Endothelial cell of umbilical vein (primary cell): ENCODE results near the gene KRT79. TPM values are rescaled to one million over a fixed set of nuclear protein-coding genes. Genes with fewer than 3 reads are reported as not detected.

Experiments used
- BruUV-seq: library from RNA; stranded (reverse); fragments of 400-500 nt; replicated peaks from 2 replicates; lab custom pipeline; 2021; lab: Mats Ljungman, UMichigan
- CTCF ChIA-PET: fragments of 300-600, 350-600 bp; sonication (Branson Sonifier 250); formaldehyde crosslinking; loops from one replicate; lab custom pipeline; 2021; ENCODE audit warnings: antibody characterized with exemption, inconsistent platforms; lab: Charles Lee
- POLR2A ChIA-PET: fragments of 300-600, 350-600 bp; sonication (Branson Sonifier 250); formaldehyde crosslinking; loops from one replicate; lab custom pipeline; 2021; ENCODE audit warnings: antibody characterized with exemption, inconsistent platforms; lab: Charles Lee
- DNase-seq: peaks from one replicate; pipeline ENCODE4 v3.0.0-alpha.2; 2011; ENCODE audit warnings: low read depth, low spot score
- FAIRE-seq: peaks from 2 replicates; lab custom pipeline; 2011; peaks lifted over from hg19 to GRCh38; lab: Jason Lieb, UNC
- H2AFZ ChIP-seq: 2 replicates; pipeline ENCODE4 v1.6.0; 2012; ENCODE audit warnings: low read depth, low read length, control low read depth, inconsistent platforms
- H3K27ac ChIP-seq: 2 replicates; pipeline ENCODE4 v1.5.1; 2011; ENCODE audit warnings: low read depth, mild to moderate bottlenecking, control low read depth, low read length, moderate library complexity; ENCODE audit not compliant: insufficient read depth
- H3K27me3 ChIP-seq, 2 experiments: 2 replicates each; pipeline versions ENCODE4 v1.6.0 to v1.6.1; 2011; ENCODE audit warnings: low read length in 2 of 2, mixed read lengths in 1 of 2; ENCODE audit not compliant: control insufficient read depth in 2 of 2, insufficient read depth in 2 of 2
- H3K36me3 ChIP-seq, 2 experiments: 2 replicates in 1 of 2; 3 replicates in 1 of 2; pipeline ENCODE4 v1.5.1; 2011; ENCODE audit warnings: low read length in 2 of 2, mild to moderate bottlenecking in 1 of 2, moderate library complexity in 1 of 2; ENCODE audit not compliant: control insufficient read depth in 2 of 2, insufficient read depth in 2 of 2; ENCODE audit errors: extremely low read depth in 1 of 2
- H3K4me1 ChIP-seq: 3 replicates; pipeline ENCODE4 v1.5.1; 2011; ENCODE audit warnings: mild to moderate bottlenecking, low read length; ENCODE audit not compliant: control insufficient read depth, insufficient read depth; ENCODE audit errors: extremely low read depth
- H3K4me2 ChIP-seq: 2 replicates; pipeline ENCODE4 v1.6.1; 2011; ENCODE audit warnings: low read length, control low read depth, mixed read lengths; ENCODE audit not compliant: insufficient read depth
- H3K4me3 ChIP-seq, 3 experiments: fragments of 200-600 bp in 1 of 3; sonication (generic), shearing (Covaris generic) in 1 of 3; replicated peaks in 1 of 3; 2 replicates each; pipeline ENCODE4 v1.5.1; 2011 to 2016; ENCODE audit warnings: control low read depth in 3 of 3, low read length in 3 of 3, mild to moderate bottlenecking in 2 of 3, inconsistent platforms in 1 of 3, low read depth in 1 of 3, moderate library complexity in 1 of 3; ENCODE audit not compliant: insufficient read depth in 1 of 3
- H3K79me2 ChIP-seq: 2 replicates; pipeline ENCODE4 v1.6.0; 2012; ENCODE audit warnings: low read length, inconsistent platforms; ENCODE audit not compliant: control insufficient read depth, insufficient read depth
- H3K9ac ChIP-seq: replicated peaks from 2 replicates; pipeline ENCODE3; 2011; ENCODE audit warnings: low read length, control low read depth; ENCODE audit not compliant: insufficient read depth; ENCODE audit errors: extremely low read depth
- H3K9me1 ChIP-seq: replicated peaks from 3 replicates; pipeline ENCODE4 v1.6.0; 2011; ENCODE audit warnings: mild to moderate bottlenecking, low read length; ENCODE audit not compliant: control insufficient read depth, insufficient read depth; ENCODE audit errors: extremely low read depth
- H3K9me3 ChIP-seq: replicated peaks from 2 replicates; pipeline ENCODE4 v1.5.1; 2012; ENCODE audit warnings: low read length, inconsistent platforms; ENCODE audit not compliant: control insufficient read depth, insufficient read depth
- H4K20me1 ChIP-seq: replicated peaks from 2 replicates; pipeline ENCODE3; 2011; ENCODE audit warnings: mild to moderate bottlenecking, low read length; ENCODE audit not compliant: control insufficient read depth, insufficient read depth; ENCODE audit errors: extremely low read depth
- CTCF ChIP-seq, 2 donors: IDR thresholded peaks; 1 replicate in 1 of 2; 2 replicates in 1 of 2; pipeline ENCODE4 v1.5.1; 2011; ENCODE audit warnings: low read length in 2 of 2, mild to moderate bottlenecking in 2 of 2, moderate library complexity in 2 of 2, control low read depth in 1 of 2, inconsistent platforms in 1 of 2, low read depth in 1 of 2; ENCODE audit not compliant: insufficient read depth in 1 of 2; ENCODE audit errors: extremely low read depth in 1 of 2
- EZH2 ChIP-seq: IDR thresholded peaks from 2 replicates; pipeline ENCODE4 v1.6.1; 2012; ENCODE audit warnings: borderline replicate concordance, low read depth, mild to moderate bottlenecking, moderate library complexity, low read length, inconsistent platforms; ENCODE audit not compliant: severe bottlenecking
- FOS ChIP-seq: IDR thresholded peaks from 2 replicates; pipeline ENCODE4 v1.6.1; 2011; ENCODE audit warnings: mild to moderate bottlenecking, low read length, moderate library complexity, borderline replicate concordance; ENCODE audit not compliant: insufficient read depth
- GATA2 ChIP-seq: IDR thresholded peaks from 2 replicates; pipeline ENCODE4 v1.7.0; 2011; ENCODE audit warnings: low read depth, mild to moderate bottlenecking, moderate library complexity, mixed read lengths, low read length; ENCODE audit not compliant: insufficient read length, insufficient read depth
- JUN ChIP-seq: IDR thresholded peaks from 2 replicates; pipeline ENCODE4 v1.6.1; 2011; ENCODE audit warnings: borderline replicate concordance, low read depth; ENCODE audit not compliant: insufficient read length, insufficient read depth
- MYC ChIP-seq: IDR thresholded peaks from one replicate; pipeline ENCODE4 v1.6.1; 2011; ENCODE audit warnings: mild to moderate bottlenecking, low read depth, low read length
- POLR2A ChIP-seq: IDR thresholded peaks from 2 replicates; pipeline ENCODE4 v1.6.1; 2012; ENCODE audit warnings: low read depth, mild to moderate bottlenecking, control low read depth, low read length
- POLR2AphosphoS5 ChIP-seq: IDR thresholded peaks from 2 replicates; pipeline ENCODE4 v1.6.1; 2012; ENCODE audit warnings: low read depth, mild to moderate bottlenecking, control low read depth, low read length, moderate library complexity; ENCODE audit not compliant: insufficient read depth
- dilution Hi-C: fragments of 300-500 bp; cut with MboI; formaldehyde crosslinking; loops from one replicate; pipeline ENCODE4 v1.15.0; 2019; ENCODE audit warnings: low sequenced_read_pairs; ENCODE audit not compliant: extremely low pct_ligation_motif_present
- intact Hi-C: fragments of 100-400 bp; cut with micrococcal nuclease; formaldehyde crosslinking; loops from one replicate; pipeline ENCODE4 v1.10.0; 2022
- polyA plus RNA-seq, 4 experiments: library from polyadenylated mRNA; depleted of rRNA in 3 of 4; stranded (reverse) in 3 of 4; unstranded in 1 of 4; fragments of >200 nt; gene quantifications; 2 replicates each; pipeline versions ENCODE4 v1.2.1 to v1.2.3, GENCODE V29; 2011 to 2012; ENCODE audit warnings: missing spikeins in 1 of 4
- total RNA-seq: library from RNA; stranded (reverse); gene quantifications from 2 replicates; pipeline ENCODE4 v1.2.3, GENCODE V29; 2021
- TF ChIP-seq, protein P1 (sequence below): IDR thresholded peaks from 2 replicates; pipeline ENCODE4 v1.6.1; 2011; ENCODE audit not compliant: insufficient read depth, insufficient read length

KRT79 gene
- total and polyA plus RNA-seq, 2 donors (not counting 3 experiments of a cell fraction or from before 2014, with no cell fraction given): not detected

DNA sequence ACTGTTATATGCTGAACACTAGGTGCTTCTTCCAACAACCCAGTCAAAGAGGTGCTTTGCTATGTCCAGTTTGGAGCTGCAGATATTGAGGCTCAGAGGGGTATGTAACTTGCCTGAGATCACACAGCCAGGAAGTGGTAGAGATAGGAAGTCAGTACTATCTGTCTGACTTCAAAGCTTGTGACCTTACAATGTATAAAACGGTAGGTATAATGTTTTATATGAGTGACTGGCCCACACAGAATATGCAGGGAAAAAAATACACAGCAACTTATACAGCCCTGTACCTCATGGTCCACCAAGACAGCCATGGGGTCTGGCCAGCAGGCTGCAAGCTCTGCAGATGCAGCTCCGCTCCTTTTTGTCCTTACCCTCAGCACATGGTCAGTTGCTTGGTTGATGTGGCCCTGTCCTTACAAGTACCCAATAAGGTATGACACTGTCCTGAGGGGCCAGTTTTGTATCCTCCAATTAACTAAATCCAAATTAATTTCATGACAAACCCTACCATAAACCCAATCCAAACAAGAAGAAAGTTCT lies 16.3 kb downstream of the KRT79 start:
- Histone ChIP-seq H4K20me1 (no peaks in the 10 kb centered on the region), H3K4me1 (no peaks in the 10 kb centered on the region), H3K9ac (no peak overlapping the region), H2AFZ (no peak overlapping the region), H3K27ac (no peak overlapping the region), H3K9me3 (no peaks in the 10 kb centered on the region), H3K79me2 (no peaks in the 10 kb centered on the region), H3K36me3 (no peaks in the 10 kb centered on the region), H3K4me3 (no peak overlapping the region), H3K9me1 (no peaks in the 10 kb centered on the region), H3K27me3 (peaks cover 0 to 1% of the 10 kb centered on the region in 2 experiments), H3K4me2 (no peak overlapping the region)
- CTCF ChIA-PET: no interaction called here
- dilution Hi-C loops: no loop called here
- POLR2A ChIA-PET: no interaction called here
- BruUV-seq: no TSS peak
- no peak for FAIRE-seq
- DNase-seq: no peak
- intact Hi-C loops: no loop called here
- TF ChIP-seq POLR2AphosphoS5 (no peak), JUN (no peak), CTCF (IDR thresholded peaks at IDR 0.05; ENCODE audit: extremely low read depth in 1 of 2, insufficient read depth in 1 of 2, low read depth in 1 of 2, low read length in 2 of 2) (no peak), MYC (no peak), POLR2A (no peak), EZH2 (no peak), GATA2 (no peak), FOS (no peak)
- TF ChIP-seq, protein P1, sequence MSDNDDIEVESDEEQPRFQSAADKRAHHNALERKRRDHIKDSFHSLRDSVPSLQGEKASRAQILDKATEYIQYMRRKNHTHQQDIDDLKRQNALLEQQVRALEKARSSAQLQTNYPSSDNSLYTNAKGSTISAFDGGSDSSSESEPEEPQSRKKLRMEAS: no peak
